GM08714 (cell line): ENCODE data around the gene STAB1.

Experiments
- H3K4me3 ChIP-seq: fragments of 200-500 bp; sonication (Bioruptor generic); 2 replicates; pipeline ENCODE4 v1.5.1; 2014; ENCODE audit warnings: mild to moderate bottlenecking, low read length, inconsistent platforms
- ZNF274 ChIP-seq: IDR thresholded peaks from 2 replicates; pipeline ENCODE4 v1.6.1; 2012; ENCODE audit warnings: mild to moderate bottlenecking, low read depth, low read length

Gene STAB1

DNA sequence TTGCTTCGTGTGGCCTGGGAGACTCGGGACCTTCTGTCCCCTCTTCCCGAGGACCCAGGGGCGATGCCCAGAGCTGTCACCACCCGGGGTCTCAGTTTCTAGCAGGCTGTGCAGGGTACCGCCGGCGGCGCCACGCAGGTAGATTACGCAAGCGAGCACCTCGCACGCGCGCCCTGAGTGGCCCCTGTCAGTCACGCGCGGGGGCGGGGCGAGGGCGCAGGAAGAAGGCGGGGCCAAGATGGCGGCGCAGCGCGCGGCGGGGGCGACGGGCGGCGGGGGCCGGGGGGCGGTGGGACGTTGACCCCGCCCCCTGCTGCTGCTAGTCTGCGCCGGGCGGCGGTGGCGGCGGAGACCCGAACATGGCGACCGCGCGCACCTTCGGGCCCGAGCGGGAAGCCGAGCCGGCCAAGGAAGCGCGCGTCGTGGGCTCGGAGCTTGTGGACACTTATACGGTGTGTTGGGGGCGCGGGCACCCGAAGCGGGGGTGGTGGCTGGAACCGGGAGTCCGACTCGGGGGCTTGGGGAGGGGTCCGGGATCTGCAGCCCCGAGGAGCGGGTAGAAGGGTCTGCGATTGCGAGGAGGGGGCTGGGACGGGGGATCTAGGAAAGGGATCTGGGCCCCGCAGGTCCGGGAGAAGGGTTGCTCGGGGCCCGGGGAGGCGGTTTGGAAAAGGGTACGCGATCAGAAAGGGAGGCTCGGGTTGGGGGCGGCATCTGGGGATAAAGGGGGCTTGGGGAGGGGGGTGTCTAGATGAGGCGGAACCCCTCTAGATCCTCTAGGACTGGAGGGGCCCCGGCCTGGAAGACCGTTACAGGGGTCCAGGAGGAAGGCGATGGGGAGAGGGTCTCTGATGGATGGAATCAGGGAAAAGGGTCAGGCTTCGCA lies 39.6 kb upstream of the STAB1 start, which contains the start of gene NISCH:
Gene NISCH (plus strand): TSS at position 322 of the 886 bp plus-strand sequence. CDS start 38 bp downstream, at position 360.
- peak within 1 kb of the TSS; percentile 94 for H3K4me3 ChIP-seq
- no peak for TF ChIP-seq ZNF274

DNA sequence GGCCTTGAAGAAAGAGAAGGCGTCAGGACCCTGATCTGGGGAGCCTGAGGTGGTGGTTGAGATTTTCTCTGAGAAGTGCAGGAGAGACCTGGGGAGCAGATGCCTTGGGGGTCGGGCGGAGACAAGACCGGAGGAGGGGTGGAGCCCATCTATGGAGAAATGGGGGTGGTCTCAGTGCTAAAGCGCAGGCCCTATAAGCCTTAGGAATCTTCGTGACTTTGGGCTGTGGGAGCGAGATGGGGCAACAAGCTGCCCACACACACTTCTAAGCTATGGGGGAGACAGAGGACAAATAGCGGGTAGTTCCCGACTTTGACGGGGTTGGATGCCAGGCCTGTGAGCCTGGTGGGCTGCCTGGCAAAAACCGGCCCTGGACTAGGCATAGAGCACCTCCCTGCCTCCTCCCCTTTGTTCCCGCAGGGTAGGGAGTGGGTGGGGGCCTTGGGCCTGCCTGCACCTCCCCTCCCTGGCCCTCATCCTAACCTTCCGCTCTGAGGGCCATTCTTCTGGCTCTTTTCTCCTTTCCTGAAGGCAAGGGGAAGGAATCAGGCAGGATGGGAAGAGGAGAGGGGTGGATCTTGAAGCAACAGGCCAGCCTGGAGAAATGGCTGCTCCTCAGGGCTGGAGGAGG lies 38.9 kb upstream of the STAB1 start:
- no peak for TF ChIP-seq ZNF274
- peak overlapping the region; percentile 94 for H3K4me3 ChIP-seq

DNA sequence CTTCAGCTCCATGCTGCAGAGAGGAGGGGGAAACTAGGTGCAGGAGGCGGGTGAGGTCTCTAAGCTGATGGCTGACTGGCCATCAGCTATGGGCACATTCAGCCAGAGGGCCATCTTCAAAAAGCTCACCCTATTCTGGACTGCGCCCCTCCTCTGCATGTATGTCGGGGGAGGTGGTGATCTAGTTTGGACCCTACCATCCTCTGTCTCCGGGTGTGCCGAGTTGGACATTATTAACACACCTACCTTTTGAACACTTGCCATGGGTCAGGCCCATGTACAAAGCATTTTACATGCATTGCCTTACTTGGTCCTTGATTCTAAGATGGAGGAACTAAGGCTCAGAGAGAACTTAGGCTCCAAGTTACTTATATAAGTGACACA lies 38.3 kb upstream of the STAB1 start:
- TF ChIP-seq ZNF274 = no peak
- peak overlapping the region; percentile 94; the same call in 1 of the 2 replicates for H3K4me3 ChIP-seq

DNA sequence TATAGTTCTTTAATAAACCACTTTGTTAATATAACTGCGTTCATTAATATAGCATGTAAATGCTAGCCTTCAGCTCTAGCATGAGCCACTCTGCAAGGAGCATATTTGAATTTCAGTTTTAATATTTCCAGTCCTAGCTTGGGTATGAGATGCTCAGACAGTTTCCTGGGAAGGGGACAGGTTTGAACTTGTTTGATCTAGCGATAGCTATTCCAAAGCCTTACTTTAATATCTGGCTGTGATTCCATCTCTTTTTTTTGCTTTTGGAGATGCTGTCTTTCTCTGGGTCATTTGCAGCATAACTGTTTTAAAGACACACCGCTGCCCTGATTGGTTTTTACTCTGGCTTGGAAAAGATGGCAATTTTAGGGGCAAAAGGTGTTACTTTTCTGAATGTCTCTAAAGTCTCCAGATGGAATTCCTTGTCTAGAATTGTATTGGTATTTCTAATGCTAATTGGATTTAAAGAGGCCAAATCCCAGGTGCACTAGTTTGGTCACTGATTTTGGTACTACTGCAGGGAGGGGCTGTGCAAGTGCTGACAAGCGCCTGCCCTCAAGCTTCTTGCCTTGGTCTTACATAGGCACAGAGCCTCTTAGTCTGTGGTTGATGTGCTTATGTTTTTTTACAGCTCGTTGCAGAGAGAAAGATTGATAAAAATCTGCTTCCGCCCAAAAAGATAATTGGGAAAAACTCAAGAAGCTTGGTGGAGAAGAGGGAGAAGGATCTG lies 36.9 kb upstream of the STAB1 start:
- no peak for TF ChIP-seq ZNF274

DNA sequence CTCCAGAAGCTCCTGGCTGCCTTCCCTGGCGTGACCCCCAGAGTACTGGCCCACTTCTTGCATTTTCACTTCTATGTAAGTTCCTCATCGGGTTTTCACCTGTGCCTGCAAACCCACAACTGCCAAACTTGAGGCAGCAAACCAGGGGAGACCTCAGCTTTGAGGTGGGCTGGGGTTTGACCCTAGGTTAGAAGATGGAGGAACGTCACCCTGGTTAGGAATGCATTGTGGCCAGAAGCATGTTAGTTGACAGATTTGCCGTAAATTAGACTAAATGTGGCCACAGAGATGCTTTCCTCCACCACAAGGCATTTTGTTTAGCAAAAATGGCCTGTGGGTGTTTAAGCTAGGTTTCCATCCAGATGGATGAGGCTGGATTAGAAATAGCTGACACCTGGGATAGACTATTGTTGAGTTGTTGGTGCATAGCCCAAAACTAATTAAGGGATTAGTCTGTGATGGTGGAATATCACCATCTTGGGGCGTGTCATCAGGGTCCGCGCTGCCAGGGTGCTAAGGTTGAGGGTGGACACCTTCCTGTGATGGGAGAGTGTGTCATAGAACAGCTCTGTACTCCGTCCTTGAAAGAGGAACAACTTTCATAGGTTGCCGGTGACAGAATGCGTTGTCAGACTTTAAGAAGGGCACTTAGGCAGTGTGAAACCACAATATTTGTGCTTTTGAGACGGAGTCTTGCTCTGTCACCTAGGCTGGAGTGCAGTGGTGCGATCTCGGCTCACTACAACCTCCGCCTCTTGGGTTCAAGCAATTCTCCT lies 36.2 kb upstream of the STAB1 start:
- no peak for TF ChIP-seq ZNF274
- no peak overlapping the region for H3K4me3 ChIP-seq

More for the DNA sequence above, 36.9 kb upstream of the STAB1 start:
- H3K4me3 ChIP-seq = no peak overlapping the region

GRCh38 chr3:52461874-52462273 lies 33.3 kb upstream of the STAB1 start:
- TF ChIP-seq ZNF274 = no peak
- H3K4me3 ChIP-seq = no peak overlapping the region

DNA sequence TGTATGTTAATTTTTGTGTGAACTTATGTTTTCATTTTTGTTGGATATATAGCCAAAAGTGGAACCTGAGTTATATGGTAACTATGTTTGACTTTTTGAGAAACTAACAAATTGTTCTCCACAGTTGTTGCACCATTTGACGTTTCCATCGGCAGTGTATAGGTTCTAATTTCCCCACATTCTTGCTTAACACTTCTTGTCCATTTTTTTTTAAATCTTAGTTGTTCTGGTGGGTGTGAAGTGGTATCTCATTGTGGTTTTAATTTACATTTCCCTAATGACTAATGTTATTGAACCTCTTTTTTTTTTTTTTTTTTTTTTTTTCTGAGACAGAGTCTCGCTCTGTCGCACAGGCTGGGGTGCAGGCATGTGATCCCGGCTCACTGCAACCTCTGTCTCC lies 31.7 kb upstream of the STAB1 start:
- TF ChIP-seq ZNF274 = no peak
- H3K4me3 ChIP-seq = no peak overlapping the region

GRCh38 chr3:52468336-52468735 lies 26.8 kb upstream of the STAB1 start:
- no peak overlapping the region for H3K4me3 ChIP-seq
- TF ChIP-seq ZNF274 = no peak

DNA sequence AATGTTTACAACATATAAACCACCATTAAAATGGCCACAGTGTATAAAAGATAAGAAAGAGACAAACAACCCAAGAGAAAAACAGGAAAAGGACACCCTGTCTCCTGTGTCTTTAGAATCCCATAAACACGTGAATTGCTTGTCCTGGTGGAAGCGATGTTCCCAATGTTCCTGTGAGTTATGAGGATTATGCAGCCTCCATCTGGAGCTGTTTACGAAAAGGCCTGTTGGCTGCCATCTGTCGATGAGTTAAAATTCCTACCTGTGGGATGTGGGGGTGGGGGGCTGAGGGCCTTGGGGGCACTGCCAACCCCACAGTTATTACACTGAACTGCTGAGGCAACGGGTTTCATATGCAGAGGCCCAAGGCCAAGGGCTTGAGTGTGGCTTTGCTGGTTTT lies 26.1 kb upstream of the STAB1 start:
- H3K4me3 ChIP-seq = no peak overlapping the region
- TF ChIP-seq ZNF274 = no peak

- no peak overlapping the region for H3K4me3 ChIP-seq
- no peak for TF ChIP-seq ZNF274
Measured at GRCh38 chr3:52470920-52471319, 24.2 kb upstream of the STAB1 start.

DNA sequence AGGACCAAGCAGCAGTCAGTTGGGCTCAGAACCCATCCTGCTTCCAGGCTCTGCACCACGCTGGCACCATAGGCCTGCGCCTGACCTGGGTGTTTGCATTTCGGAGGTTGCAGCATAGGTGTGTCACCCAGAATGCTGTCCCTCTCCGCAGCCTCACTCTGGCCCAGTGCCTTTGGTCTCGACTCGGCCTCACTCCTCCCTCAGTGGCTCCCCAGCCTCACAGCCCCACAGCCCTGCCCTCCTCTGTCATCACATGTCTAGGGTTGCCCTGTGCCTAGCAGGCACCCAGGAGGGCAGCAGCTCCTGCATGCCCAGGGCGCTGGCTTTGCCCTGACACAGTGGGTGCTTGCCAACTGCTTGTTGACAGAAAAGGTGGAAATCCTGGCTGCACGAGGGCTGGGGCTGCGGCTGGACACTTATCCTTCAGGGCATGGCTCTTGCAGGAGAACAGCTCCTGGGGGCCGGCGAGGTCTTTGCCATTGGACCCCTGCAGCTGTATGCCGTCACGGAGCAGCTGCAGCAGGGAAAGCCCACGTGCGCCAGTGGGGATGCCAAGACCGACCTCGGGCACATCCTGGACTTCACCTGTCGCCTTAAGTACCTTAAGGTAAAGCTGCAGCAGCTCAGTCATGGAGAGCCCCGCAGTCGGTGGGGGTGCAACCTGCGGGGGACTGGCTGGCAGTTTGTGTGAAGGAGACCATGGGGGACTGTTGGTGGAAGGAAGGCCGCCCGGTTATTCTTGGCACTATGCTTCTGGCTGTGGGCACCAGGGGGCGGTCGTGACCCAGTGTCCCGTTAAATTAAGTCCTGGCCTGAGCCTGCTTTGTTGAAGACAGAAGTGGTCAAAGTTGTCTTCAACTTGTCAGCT lies 23.5 kb upstream of the STAB1 start:
- no peak for TF ChIP-seq ZNF274
- H3K4me3 ChIP-seq = no peak overlapping the region

GRCh38 chr3:52472239-52473000 lies 22.7 kb upstream of the STAB1 start:
- no peak for TF ChIP-seq ZNF274
- no peak overlapping the region for H3K4me3 ChIP-seq
